DND-41 (cell line): ENCODE data around the gene PCCB.

ENCODE experiments used
- ATAC-seq: fragments of 200-7000 bp; cut with Tn5 transposase; 3 replicates; pipeline ENCODE4 v1.9.1; 2021; ENCODE audit warnings: low read depth; ENCODE audit not compliant: insufficient read depth
- DNase-seq: peaks from one replicate; pipeline ENCODE4 v3.0.0-alpha.2; 2020
- H2AFZ ChIP-seq: 2 replicates; pipeline ENCODE4 v1.6.0; 2012; ENCODE audit warnings: low read depth, low read length
- H3K27ac ChIP-seq: 2 replicates; pipeline ENCODE4 v1.5.1; 2012; ENCODE audit warnings: low read length, inconsistent platforms
- H3K27me3 ChIP-seq: fragments of 200-600 bp; sonication (generic); 2 replicates; pipeline ENCODE4 v1.6.0; 2012; ENCODE audit warnings: low read length, mild to moderate bottlenecking, inconsistent platforms; ENCODE audit not compliant: insufficient read depth, poor library complexity
- H3K36me3 ChIP-seq: 2 replicates; pipeline ENCODE4 v1.5.1; 2012; ENCODE audit warnings: low read length, inconsistent platforms; ENCODE audit not compliant: insufficient read depth
- H3K4me1 ChIP-seq: 2 replicates; pipeline ENCODE4 v1.5.1; 2012; ENCODE audit warnings: mild to moderate bottlenecking, low read length; ENCODE audit not compliant: insufficient read depth
- H3K4me2 ChIP-seq: 2 replicates; pipeline ENCODE4 v1.6.0; 2012; ENCODE audit warnings: mild to moderate bottlenecking, moderate library complexity, low read length, inconsistent platforms; ENCODE audit not compliant: insufficient read depth
- H3K4me3 ChIP-seq, 2 experiments: fragments of 200-600 bp in 1 of 2; shearing (Covaris generic) in 1 of 2; 2 replicates each; pipeline ENCODE4 v1.5.1; 2012 to 2016; ENCODE audit warnings: inconsistent platforms in 2 of 2, low read length in 2 of 2, mild to moderate bottlenecking in 2 of 2, low read depth in 1 of 2, moderate library complexity in 1 of 2
- H3K79me2 ChIP-seq: 2 replicates; pipeline ENCODE4 v1.6.0; 2012; ENCODE audit warnings: low read length, inconsistent platforms; ENCODE audit not compliant: insufficient read depth
- H3K9ac ChIP-seq: 2 replicates; pipeline ENCODE4 v1.6.0; 2012; ENCODE audit warnings: low read depth, mild to moderate bottlenecking, inconsistent platforms, low read length, moderate library complexity
- H3K9me3 ChIP-seq: 2 replicates; pipeline ENCODE4 v1.5.1; 2012; ENCODE audit warnings: low read length, moderate library complexity, mild to moderate bottlenecking, inconsistent platforms; ENCODE audit not compliant: insufficient read depth, severe bottlenecking
- H4K20me1 ChIP-seq: 2 replicates; pipeline ENCODE4 v1.6.0; 2012; ENCODE audit warnings: low read length; ENCODE audit not compliant: insufficient read depth
- CTCF ChIP-seq: IDR thresholded peaks from 2 replicates; pipeline ENCODE4 v1.5.1; 2012; ENCODE audit warnings: borderline replicate concordance, low read length, moderate library complexity, mild to moderate bottlenecking; ENCODE audit not compliant: poor library complexity, severe bottlenecking; ENCODE audit errors: extremely low read depth
- EZH2 ChIP-seq: IDR thresholded peaks from 3 replicates; pipeline ENCODE4 v1.6.1; 2012; ENCODE audit warnings: borderline replicate concordance, low read depth, mild to moderate bottlenecking, moderate library complexity, low read length, inconsistent platforms; ENCODE audit not compliant: severe bottlenecking

PCCB gene

GRCh38 chr3:136377508-136377907 lies 127.4 kb downstream of the PCCB start:
- Histone ChIP-seq H4K20me1 (no peaks in the 10 kb centered on the region), H3K9ac (no peak overlapping the region), H3K9me3 (no peaks in the 10 kb centered on the region), H3K36me3 (peaks cover 27% of the 10 kb centered on the region), H3K4me3 (no peak overlapping the region), H2AFZ (no peak overlapping the region), H3K79me2 (no peaks in the 10 kb centered on the region), H3K27me3 (no peaks in the 10 kb centered on the region), H3K4me1 (no peaks in the 10 kb centered on the region), H3K27ac (no peak overlapping the region), H3K4me2 (no peak overlapping the region)
- ATAC-seq (no peak), DNase-seq (no peak)
- TF ChIP-seq CTCF (no peak), EZH2 (no peak)

GRCh38 chr3:136378011-136378410 lies 127.9 kb downstream of the PCCB start:
- Histone ChIP-seq H3K9me3 (no peaks in the 10 kb centered on the region), H3K27me3 (no peaks in the 10 kb centered on the region), H3K4me1 (no peaks in the 10 kb centered on the region), H3K27ac (no peak overlapping the region), H2AFZ (no peak overlapping the region), H3K9ac (no peak overlapping the region), H3K4me3 (no peak overlapping the region), H3K79me2 (no peaks in the 10 kb centered on the region), H3K4me2 (no peak overlapping the region), H3K36me3 (peaks cover 27% of the 10 kb centered on the region), H4K20me1 (no peaks in the 10 kb centered on the region)
- TF ChIP-seq EZH2 (no peak), CTCF (no peak)
- DNase-seq (no peak), ATAC-seq (no peak)
